Stimulated activated CD4-positive, alpha-beta T cell treated with anti-CD3 and anti-CD28 coated beads, Interleukin-12 subunit alpha, Interleukin-12 subunit beta, amount 100 ng/mL, for 48 hours (primary cell): Measurements from ENCODE around the gene PTRHD1.
"Not testable (repeated sequence)": the region's sequence is repeated elsewhere in the genome, so short reads cannot be mapped to it uniquely, and the experiment has no call there.

Experiments
- DNase-seq, 3 donors: peaks; one replicate each; pipeline ENCODE4 v3.0.0-alpha.2; 2020; ENCODE audit warnings: low read depth in 2 of 3, low spot score in 1 of 3

The PTRHD1 gene

DNA sequence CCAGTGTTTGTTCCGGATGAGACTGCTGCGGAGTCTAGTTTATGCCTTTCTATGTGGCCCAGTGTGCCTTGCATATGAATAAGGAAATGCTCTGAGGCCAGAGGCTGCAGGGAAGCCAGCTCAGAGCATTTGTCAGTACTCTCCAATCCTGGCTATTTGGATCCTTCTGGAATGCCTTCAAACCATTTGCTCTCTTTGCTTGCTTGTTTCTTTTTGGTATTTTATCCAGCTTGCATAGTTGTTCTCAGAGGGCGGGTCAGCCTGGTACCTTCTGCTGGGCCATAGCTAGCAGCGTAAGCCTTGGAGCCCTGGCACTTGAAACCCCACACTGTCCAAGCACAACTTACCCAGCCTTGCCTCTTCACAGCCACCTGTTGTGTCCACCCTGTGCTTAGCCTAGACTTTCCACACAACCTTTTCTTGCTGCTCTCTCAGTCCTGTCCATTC lies 20.5 kb upstream of the PTRHD1 start:
- no peak for DNase-seq

DNA sequence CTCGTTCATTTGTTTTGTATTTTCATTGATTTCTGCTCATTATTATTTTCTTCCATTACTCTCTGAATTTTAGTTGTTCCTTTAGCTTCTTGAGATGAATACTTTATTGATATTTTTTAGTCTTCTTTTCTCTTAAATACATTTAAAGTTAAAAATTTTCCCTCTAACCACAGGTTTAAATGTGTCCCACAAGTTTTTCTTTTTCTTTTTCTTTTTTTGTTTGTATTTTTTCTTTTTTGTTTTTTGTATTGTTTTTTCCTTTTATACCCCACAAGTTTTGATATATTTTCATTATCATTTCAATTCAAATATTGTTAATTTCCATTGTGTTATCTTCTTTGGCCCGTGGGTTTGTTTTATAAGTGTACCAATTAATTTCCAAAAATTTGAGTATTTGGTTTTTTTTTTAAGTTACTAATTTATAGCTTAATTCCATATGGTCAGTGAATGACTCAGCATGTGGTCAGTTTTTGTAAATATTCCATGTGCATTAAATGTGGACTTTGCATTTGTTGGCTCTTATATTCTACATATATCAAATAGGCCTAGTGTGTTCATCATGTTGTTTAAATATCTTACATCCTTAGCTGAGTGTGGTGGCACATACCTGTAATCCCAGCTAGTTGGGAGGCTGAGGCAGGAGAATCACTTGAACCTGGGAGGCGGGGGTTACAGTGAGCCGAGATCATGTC lies 16.3 kb upstream of the PTRHD1 start:
- DNase-seq, result no peak

GRCh38 chr2:24806661-24807036 lies 13.5 kb upstream of the PTRHD1 start:
- DNase-seq, result no peak

DNA sequence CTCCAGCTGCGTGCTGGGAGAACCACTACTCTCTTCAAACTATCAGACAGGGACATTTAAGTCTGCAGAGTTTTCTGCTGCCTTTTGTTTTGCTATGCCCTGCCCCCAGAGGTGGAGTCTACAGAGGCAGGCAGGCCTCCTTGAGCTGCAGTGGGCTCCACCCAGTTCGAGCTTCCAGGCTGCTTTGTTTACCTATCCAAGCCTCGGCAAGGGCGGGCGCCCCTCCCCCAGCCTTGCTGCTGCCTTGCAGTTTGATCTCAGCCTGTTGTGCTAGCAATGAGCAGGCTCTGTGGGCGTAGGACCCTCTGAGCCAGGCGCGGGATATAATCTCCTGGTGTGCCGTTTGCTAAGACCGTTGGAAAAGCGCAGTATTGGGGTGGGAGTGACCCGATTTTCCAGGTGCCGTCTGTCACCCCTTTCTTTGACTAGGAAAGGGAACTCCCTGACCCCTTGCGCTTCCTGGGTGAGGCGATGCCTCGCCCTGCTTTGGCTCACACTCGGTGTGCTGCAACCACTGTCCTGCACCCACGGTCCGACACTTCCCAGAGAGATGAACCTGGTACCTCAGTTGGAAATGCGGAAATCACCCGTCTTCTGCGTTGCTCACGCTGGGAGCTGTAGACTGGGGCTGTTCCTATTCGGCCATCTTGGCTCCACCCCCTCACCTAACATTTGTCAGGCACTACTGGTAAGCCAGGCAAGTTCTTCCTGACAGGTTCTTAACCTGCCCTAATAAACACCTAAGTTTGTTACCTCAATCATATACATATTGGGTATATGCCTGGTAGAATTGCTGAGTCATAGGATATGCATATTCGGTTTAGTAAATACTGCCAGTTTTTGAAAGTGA lies 12.8 kb upstream of the PTRHD1 start:
- DNase-seq, result not testable (repeated sequence)

- not testable (repeated sequence) for DNase-seq
These were observed 7.3 kb upstream of the PTRHD1 start for GRCh38 chr2:24800487-24800886.

- no peak for DNase-seq
These were observed 4.5 kb upstream of the PTRHD1 start for GRCh38 chr2:24797644-24798043.

DNA sequence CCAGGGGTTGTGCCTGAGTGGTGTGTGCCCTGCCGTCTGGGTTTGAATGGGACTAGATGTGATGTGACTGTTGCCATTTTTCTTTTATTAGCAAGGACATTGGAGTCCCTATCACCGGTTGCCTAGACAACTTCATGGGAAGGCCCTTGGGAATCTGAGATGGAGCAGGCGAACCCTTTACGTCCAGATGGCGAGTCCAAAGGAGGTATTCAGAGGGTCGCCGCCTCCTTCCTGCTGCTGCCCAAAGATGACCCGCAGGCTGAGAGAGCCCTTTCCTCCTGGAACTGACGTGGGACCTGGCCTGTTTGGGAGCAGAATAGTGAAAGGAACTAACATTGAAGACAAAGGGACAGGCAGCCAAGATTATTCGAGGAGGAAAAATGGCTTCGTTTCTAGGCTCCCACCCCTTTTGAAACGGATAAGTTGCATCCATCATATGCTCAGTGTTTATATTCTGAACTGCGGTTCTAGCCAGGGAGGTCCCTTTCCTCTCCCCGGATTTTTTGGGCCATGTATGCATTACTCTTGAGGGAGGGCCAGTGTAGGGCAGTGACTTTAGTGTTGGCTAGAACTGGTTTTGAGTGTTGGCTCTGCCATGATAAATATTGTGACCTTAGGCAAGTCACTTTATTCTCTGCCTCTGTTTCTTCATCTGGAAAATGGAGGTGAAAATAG lies 707 bp upstream of the PTRHD1 start:
- DNase-seq, result no peak

- no peak for DNase-seq
These were observed 683 bp downstream of the PTRHD1 start for GRCh38 chr2:24792542-24792873.

GRCh38 chr2:24791452-24791851 lies 1.7 kb downstream of the PTRHD1 start:
- no peak for DNase-seq

DNA sequence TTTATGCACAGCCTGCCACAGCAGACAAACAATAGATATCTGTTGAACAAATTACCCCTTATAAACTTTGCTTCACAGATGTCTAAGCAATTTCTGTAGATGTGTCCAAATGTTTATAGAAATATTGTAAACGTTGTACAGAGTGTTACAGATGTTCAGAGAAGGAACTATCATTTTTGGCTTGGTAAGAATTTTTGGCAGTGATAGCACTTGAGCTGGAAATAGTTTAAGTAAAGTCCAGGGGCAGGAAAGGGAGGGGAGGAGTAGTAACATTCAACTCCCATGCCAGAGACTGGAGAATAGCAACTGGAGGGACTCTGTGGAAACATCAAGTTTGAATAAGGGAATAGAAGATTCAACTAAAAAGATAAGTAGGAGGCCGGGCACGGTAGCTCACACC lies 4.4 kb downstream of the PTRHD1 start:
- DNase-seq, result no peak

- no peak for DNase-seq
These were observed 5.7 kb downstream of the PTRHD1 start for GRCh38 chr2:24787532-24787931.

DNA sequence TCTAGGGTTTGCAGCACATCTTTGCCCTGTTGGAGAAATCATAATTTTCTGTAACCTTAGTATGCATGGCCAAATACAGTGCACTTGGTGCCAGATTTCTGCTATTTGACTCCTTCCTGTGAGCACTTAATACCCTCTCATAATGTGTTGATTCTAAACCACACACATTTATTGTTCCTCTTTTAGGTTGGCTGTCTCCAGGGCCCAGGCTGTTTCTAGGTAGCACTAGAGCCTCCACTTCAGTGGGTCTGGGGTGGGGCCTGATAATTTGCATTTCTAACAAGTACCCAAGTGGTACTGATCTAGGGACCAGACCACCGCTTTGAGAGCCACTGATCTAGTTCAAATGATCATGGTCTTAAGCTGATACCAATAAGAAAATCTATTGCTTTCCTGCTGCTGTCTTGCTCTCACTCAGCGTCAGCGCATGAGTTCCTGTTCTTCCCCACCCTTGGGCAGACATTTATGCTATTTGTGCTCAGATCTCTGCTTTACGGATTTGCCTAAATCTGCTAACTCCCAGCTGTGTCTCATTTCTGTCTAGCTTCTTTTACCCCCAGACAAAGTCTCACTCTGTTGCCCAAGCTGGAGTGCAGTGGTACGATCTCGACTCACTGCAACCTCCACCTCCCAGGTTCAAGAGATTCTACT lies 7.4 kb downstream of the PTRHD1 start:
- no peak for DNase-seq

DNA sequence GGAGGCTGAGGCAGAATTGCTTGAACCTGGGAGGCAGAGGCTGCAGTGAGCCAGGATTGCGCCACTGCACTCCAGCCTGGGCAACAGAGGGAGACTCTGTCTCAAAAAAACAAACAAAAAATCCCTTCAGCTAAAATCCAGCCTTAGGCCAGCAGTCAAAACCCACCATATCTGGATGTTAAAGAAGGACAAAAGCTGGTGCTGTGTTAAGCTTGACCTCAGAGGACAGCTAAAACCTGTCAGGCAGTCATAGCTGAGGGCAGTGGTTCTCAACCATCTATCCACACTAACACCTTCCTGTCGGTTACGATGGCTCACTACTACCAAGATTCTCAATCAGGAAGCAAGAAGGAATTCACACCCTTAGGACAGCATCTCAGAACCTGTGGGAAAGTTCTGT lies 9.6 kb downstream of the PTRHD1 start:
- DNase-seq, result no peak

DNA sequence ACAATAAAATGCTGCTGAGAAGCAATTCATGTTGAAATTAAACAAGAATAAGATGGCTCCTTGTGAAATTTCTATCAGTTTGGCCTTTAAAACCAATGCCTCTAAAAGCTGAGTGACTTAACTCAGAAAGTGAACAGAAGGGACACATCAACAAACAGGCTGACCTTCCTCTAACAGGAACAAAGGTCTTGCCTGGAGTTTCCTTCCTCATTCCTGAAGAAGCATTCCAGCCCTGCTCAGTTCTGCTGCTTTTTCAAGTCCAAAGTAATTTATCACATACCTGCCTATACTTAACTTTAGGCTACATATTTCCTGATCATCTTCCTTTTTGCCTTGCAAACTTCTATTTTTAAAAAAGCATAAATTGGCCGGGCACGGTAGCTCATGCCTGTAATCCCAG lies 14.1 kb downstream of the PTRHD1 start:
- no peak for DNase-seq

DNA sequence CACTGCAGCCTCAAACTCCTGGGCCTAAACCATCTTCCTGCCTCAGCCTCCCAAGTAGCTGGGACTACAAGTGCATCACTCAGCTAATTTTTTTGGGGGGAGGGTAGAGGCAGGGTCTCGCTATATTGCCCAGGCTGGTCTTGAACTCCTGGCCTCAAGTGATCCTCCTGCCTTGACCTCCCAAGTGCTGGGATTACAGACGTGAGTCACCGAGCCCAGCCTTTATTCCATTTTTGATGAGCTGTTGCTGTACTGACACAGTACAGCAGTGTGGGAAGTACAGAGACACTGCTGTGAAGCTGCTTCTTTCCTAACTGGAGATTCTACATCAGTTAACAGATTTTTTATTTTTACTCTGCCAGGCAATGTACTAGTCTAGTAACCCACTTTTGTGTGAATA lies 18.8 kb downstream of the PTRHD1 start:
- DNase-seq, result no peak

GRCh38 chr2:24771764-24772586 lies 21.2 kb downstream of the PTRHD1 start:
- DNase-seq, result no peak

- no peak for DNase-seq
These were observed 22.1 kb downstream of the PTRHD1 start for GRCh38 chr2:24771061-24771460.

DNA sequence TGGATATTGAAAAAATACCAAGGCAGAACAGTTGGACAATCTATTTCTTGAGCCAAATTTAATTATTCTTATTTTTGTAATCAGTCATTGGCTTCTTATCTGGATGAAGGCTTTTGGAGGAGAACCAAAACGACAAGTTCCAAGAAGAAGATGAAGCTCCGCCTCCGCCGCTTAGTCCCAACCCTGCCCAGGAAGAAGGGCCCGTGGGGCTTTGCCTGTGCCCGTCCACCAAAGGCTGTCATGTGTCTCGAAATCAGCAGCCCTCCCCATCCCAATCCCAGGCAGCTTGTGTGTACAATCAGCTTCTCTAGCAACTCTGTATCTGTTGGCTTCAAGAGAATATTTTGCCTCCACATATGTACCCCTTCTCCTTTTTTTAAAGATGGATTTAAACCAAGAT lies 24.6 kb downstream of the PTRHD1 start:
- DNase-seq, result no peak

DNA sequence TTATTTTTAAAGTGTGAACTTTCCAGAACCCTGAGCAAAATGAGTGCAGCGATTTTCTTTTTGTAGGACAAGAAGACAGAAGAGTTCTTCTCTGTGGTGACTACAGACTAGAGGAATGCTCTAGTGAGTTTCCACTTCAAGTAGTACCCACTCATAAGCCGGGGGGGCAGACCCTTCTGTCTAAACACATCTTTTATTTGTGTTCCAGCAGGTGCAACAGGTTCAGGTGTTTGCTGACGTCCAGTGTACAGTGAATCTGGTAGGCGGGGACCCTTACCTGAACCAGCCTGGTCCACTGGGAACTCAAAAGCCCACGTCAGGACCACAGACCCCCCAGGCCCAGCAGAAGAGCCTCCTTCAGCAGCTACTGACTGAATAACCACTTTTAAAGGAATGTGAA lies 25.2 kb downstream of the PTRHD1 start:
- no peak for DNase-seq

DNA sequence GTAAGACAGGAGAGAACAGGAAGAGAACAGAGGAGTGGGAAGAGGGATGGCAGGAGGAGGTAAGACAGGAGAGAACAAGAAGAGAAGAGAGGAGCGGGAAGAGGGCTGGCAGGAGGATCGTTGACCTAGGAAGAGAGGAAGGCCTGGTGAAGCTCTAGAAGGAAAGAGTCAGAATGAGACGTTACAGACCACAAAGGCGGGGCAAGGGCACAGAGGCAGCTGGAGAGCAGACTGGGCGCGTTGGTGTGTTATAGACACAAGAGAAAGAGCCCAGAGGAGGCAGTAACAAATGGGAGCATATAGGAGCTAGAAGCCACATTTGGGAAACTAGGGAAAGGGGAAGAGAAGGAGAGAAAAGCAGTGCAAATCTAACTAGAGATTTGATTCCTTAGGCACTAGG lies 26.6 kb downstream of the PTRHD1 start:
- DNase-seq, result no peak

GRCh38 chr2:24763843-24764242 lies 29.3 kb downstream of the PTRHD1 start:
- DNase-seq, result no peak
